GM21367 (cell line): Measurements from ENCODE around the gene TMEM88.

Experiments
- ATAC-seq: cut with Tn5 transposase; IDR thresholded peaks from one replicate; pipeline ENCODE4 v1.9.1; 2021; ENCODE audit not compliant: unreplicated experiment

Gene TMEM88

GRCh38 chr17:7833011-7833794 is 21.7 kb upstream of the TMEM88 start:
- ATAC-seq: no peak

GRCh38 chr17:7833795-7834541 is 20.9 kb upstream of the TMEM88 start, which contains the start of gene KDM6B:
Gene KDM6B (plus strand): TSS chr17:7834217. CDS start chr17:7845555, 11,338 bp downstream.
- ATAC-seq: peak; percentile 33

- ATAC-seq: no peak
These were observed 20.3 kb upstream of the TMEM88 start for GRCh38 chr17:7834542-7834956.

GRCh38 chr17:7834957-7835813 is 19.7 kb upstream of the TMEM88 start:
- ATAC-seq: peak; percentile 35

- ATAC-seq: peak; percentile 14
These were observed 18.9 kb upstream of the TMEM88 start for GRCh38 chr17:7835814-7836595.

GRCh38 chr17:7836596-7837407 is 18.1 kb upstream of the TMEM88 start:
- no peak for ATAC-seq

- ATAC-seq: no peak
These were observed 17.3 kb upstream of the TMEM88 start for GRCh38 chr17:7837408-7838088.

GRCh38 chr17:7838090-7839075 is 16.5 kb upstream of the TMEM88 start:
- no peak for ATAC-seq

- no peak for ATAC-seq
These were observed 15.5 kb upstream of the TMEM88 start for GRCh38 chr17:7839190-7839875.

- ATAC-seq: no peak
These were observed 15.0 kb upstream of the TMEM88 start for GRCh38 chr17:7839876-7840261.

- no peak for ATAC-seq
These were observed 14.4 kb upstream of the TMEM88 start for GRCh38 chr17:7840441-7840840.

GRCh38 chr17:7840875-7841274 is 14.0 kb upstream of the TMEM88 start:
- ATAC-seq: no peak

- no peak for ATAC-seq
These were observed 13.4 kb upstream of the TMEM88 start for GRCh38 chr17:7841396-7841914.

GRCh38 chr17:7841915-7842379 is 12.9 kb upstream of the TMEM88 start:
- ATAC-seq: no peak

- no peak for ATAC-seq
These were observed 12.2 kb upstream of the TMEM88 start for GRCh38 chr17:7842380-7843256.

GRCh38 chr17:7843257-7843535 is 11.7 kb upstream of the TMEM88 start:
- ATAC-seq: no peak
